Gastroesophageal sphincter (tissue), 3 donors: Measurements from ENCODE around the gene ADD1.

Experiments used
- POLR2A ChIP-seq, 2 donors: fragments of 450-650 bp; IDR thresholded peaks; one replicate each; pipeline ENCODE4 v1.6.1; 2017; ENCODE audit warnings: antibody characterized with exemption in 2 of 2, mild to moderate bottlenecking in 2 of 2, moderate library complexity in 1 of 2
- TF ChIP-seq, protein P1 (sequence below), 4 experiments: fragments of 200-600 bp in 2 of 4; fragments of 450-650 bp in 2 of 4; sonication (generic) in 1 of 4; IDR thresholded peaks; one replicate each; pipeline ENCODE4 v1.5.1; 2017 to 2019; ENCODE audit warnings: antibody characterized with exemption in 4 of 4, mild to moderate bottlenecking in 2 of 4, moderate library complexity in 2 of 4

DNA sequence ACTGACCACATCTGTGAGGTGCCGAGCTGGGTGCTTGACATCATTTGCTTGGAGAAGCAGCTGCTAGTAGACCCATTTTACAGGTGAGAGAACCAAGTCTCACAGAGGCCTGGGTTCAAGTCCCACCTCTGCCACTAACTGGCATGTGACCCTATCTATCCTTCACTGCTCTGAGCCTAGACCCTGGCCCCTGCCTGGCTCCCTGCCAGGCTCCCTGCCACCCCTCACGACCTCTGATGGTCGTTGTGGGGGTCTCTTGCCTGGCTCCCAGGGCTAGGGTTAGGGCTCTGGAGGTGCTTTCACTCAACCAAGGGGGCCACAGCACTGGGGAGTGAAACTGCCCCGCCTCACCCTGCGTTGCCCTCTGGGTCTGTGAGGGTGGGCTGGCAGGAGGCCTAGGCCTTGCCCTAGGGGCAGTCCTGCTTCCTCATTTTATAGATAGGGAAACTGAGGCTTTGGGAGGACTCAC, 7.2 kb upstream of the ADD1 start:
- no peak for TF ChIP-seq POLR2A (IDR thresholded peaks at IDR 0.05)
- TF ChIP-seq, protein P1, sequence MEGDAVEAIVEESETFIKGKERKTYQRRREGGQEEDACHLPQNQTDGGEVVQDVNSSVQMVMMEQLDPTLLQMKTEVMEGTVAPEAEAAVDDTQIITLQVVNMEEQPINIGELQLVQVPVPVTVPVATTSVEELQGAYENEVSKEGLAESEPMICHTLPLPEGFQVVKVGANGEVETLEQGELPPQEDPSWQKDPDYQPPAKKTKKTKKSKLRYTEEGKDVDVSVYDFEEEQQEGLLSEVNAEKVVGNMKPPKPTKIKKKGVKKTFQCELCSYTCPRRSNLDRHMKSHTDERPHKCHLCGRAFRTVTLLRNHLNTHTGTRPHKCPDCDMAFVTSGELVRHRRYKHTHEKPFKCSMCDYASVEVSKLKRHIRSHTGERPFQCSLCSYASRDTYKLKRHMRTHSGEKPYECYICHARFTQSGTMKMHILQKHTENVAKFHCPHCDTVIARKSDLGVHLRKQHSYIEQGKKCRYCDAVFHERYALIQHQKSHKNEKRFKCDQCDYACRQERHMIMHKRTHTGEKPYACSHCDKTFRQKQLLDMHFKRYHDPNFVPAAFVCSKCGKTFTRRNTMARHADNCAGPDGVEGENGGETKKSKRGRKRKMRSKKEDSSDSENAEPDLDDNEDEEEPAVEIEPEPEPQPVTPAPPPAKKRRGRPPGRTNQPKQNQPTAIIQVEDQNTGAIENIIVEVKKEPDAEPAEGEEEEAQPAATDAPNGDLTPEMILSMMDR (IDR thresholded peaks at IDR 0.05) = no peak
